Measurements from ENCODE around the gene TGFBR3.

DNA sequence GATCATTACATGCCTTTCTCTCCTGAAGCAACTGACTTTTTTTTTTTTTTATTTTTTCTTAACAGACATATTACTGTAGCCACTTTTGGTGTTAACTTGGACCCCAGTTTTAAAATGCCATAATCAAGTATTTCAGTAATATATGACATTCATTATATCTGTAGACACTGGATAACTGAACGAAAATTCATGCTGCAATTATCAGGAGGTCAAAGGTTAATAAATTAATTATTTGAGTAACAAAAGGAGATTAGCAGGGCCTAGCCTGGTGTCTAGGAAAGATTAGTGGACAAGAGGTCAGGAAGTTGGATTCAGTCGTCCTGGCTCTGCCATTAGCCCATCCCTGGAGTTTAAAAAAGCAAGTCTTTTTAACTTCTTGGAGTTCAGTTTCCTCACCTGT lies 168.1 kb downstream of the TGFBR3 start:
- TF ChIP-seq SREBF1 (IDR thresholded peaks at IDR 0.05; ENCODE audit: borderline replicate concordance, low read depth, low read length): no peak
- TF ChIP-seq, protein P1, sequence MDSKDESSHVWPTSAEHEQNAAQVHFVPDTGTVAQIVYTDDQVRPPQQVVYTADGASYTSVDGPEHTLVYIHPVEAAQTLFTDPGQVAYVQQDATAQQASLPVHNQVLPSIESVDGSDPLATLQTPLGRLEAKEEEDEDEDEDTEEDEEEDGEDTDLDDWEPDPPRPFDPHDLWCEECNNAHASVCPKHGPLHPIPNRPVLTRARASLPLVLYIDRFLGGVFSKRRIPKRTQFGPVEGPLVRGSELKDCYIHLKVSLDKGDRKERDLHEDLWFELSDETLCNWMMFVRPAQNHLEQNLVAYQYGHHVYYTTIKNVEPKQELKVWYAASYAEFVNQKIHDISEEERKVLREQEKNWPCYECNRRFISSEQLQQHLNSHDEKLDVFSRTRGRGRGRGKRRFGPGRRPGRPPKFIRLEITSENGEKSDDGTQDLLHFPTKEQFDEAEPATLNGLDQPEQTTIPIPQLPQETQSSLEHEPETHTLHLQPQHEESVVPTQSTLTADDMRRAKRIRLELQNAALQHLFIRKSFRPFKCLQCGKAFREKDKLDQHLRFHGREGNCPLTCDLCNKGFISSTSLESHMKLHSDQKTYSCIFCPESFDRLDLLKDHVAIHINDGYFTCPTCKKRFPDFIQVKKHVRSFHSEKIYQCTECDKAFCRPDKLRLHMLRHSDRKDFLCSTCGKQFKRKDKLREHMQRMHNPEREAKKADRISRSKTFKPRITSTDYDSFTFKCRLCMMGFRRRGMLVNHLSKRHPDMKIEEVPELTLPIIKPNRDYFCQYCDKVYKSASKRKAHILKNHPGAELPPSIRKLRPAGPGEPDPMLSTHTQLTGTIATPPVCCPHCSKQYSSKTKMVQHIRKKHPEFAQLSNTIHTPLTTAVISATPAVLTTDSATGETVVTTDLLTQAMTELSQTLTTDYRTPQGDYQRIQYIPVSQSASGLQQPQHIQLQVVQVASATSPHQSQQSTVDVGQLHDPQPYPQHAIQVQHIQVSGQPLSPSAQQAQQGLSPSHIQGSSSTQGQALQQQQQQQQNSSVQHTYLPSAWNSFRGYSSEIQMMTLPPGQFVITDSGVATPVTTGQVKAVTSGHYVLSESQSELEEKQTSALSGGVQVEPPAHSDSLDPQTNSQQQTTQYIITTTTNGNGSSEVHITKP (IDR thresholded peaks at IDR 0.05; ENCODE audit: partially characterized antibody): no peak
- TF ChIP-seq GABPA (tag; conservative IDR thresholded peaks at IDR 0.05; ENCODE audit: low read depth): no peak
- no peak for TF ChIP-seq RBBP5 (IDR thresholded peaks at IDR 0.05; ENCODE audit: borderline replicate concordance, insufficient read depth, low read length, poor library complexity, severe bottlenecking)
- no peak for TF ChIP-seq KLF13 (tag; IDR thresholded peaks at IDR 0.05; ENCODE audit: borderline replicate concordance, low read depth)
- TF ChIP-seq, protein P2, sequence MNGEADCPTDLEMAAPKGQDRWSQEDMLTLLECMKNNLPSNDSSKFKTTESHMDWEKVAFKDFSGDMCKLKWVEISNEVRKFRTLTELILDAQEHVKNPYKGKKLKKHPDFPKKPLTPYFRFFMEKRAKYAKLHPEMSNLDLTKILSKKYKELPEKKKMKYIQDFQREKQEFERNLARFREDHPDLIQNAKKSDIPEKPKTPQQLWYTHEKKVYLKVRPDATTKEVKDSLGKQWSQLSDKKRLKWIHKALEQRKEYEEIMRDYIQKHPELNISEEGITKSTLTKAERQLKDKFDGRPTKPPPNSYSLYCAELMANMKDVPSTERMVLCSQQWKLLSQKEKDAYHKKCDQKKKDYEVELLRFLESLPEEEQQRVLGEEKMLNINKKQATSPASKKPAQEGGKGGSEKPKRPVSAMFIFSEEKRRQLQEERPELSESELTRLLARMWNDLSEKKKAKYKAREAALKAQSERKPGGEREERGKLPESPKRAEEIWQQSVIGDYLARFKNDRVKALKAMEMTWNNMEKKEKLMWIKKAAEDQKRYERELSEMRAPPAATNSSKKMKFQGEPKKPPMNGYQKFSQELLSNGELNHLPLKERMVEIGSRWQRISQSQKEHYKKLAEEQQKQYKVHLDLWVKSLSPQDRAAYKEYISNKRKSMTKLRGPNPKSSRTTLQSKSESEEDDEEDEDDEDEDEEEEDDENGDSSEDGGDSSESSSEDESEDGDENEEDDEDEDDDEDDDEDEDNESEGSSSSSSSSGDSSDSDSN (IDR thresholded peaks at IDR 0.05; ENCODE audit: borderline replicate concordance in 1 of 2, low read depth in 2 of 2, low read length in 2 of 2): no peak
- no peak for TF ChIP-seq GTF2F1 (IDR thresholded peaks at IDR 0.05; ENCODE audit: low read depth, low read length)
- no peak for TF ChIP-seq CHD2 (IDR thresholded peaks at IDR 0.05; ENCODE audit: low read depth, low read length)
- TF ChIP-seq HNRNPLL (IDR thresholded peaks at IDR 0.05; ENCODE audit: low read depth, low read length, poor library complexity, severe bottlenecking): no peak
- TF ChIP-seq ZZZ3 (IDR thresholded peaks at IDR 0.05): no peak
- TF ChIP-seq CREM (IDR thresholded peaks at IDR 0.05; ENCODE audit: low read depth): no peak
- no peak for TF ChIP-seq ATF1 (CRISPR knock-in tag; IDR thresholded peaks at IDR 0.05)
- no peak for TF ChIP-seq ATF1 (tag; IDR thresholded peaks at IDR 0.05)
- TF ChIP-seq MEIS2 (IDR thresholded peaks at IDR 0.05; ENCODE audit: partially characterized antibody): no peak
